HG03095 (cell line): ENCODE data around the gene UBE2L3.
"Not testable (repeated sequence)": the region's sequence is repeated elsewhere in the genome, so short reads cannot be mapped to it uniquely, and the experiment has no call there.

Experiments used
- ATAC-seq: cut with Tn5 transposase; IDR thresholded peaks from one replicate; pipeline ENCODE4 v1.9.1; 2021; ENCODE audit warnings: moderate library complexity; ENCODE audit not compliant: unreplicated experiment

Gene UBE2L3

GRCh38 chr22:21642584-21643448, 75.3 kb downstream of the UBE2L3 start:
- peak; percentile 20 for ATAC-seq

DNA sequence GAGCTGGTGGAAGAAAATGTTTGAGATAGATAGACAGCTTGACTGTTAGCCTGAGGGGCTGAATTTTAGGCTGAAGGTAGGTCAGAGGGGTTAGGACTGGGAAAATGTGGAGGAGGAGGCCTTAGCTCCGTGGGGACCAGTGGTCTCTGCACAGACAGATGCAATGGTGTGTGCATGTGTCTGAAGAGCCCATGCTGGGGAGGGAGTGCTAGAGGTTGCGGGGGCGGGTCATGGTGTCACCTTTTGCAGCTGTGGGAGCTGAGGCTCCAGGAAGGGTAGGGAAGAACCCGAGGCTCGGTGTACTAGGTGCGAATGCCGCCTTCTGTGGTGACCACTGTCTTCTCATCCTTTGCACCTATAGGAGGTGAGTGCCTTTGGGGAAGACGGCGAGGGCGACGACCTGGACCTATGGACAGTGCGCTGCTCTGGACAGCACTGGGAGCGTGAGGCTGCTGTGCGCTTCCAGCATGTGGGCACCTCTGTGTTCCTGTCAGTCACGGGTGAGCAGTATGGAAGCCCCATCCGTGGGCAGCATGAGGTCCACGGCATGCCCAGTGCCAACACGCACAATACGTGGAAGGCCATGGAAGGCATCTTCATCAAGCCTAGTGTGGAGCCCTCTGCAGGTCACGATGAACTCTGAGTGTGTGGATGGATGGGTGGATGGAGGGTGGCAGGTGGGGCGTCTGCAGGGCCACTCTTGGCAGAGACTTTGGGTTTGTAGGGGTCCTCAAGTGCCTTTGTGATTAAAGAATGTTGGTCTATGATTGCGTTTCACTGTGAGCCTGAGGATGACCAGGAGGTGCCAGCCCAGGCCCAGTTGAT, 76.2 kb downstream of the UBE2L3 start:
- ATAC-seq = no peak

DNA sequence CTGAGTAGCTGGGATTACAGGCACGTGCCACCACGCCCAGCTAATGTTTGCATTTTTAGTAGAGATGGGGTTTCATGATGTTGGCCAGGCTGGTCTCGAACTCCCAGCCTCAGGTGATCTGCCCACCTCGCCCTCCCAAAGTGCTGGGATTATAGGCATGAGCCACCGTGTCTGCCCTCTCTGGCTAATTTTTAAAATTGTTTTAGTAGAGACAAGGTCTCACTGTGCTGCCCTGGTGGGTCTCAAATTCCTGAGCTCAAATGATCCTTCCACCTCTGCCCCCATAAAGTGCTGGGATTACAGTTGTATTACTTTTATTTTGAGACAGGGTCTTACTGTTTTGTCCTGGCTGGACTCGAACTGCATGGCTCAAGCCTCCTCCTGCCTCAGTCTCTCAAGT, 78.0 kb downstream of the UBE2L3 start:
- not testable (repeated sequence) for ATAC-seq

DNA sequence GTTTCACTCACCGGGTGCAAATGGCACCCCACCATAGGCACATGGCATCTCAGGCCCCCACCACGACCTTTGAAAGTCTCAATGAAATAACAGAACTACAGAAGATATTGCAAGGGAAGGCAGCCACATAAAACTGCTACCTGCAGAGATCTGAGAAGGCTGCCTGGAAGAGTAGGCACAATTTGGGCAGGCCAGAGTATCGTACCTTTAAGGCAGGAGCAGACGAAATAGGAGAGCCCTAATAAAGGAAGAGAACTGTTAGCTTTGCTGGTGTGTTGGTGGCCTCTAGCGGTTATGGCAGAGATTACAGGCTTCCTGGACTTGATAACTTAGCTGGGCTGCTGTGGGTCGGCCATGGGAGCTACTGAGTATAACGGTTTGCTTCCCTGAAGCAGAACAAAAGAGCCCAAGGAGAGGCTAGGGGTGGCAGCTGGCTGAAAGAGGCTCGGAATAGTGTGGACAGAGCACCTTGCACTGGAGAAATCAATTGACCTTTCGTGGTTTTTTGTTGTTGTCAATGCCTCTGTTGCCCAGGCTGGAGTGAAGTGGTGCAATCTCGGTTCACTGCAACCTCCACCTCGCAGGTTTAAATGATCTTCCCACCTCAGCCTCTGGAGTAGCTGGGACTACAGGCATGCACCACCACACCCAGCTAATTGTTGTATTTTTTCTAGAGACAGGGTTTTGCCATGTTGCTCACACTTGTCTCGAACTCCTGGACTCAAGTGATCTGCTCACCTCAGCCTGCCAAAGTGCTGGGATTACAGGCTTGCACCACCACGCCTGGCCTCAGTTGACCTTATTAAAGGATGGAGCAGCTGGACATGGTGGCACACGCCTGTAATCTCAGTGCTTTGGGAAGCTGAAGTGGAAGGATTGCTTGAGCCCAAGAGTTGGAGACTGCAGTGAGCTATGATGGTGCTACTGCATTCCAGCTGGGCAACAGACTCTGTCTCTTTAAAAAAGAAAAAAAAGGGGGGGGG, 79.4 kb downstream of the UBE2L3 start:
- ATAC-seq = no peak

DNA sequence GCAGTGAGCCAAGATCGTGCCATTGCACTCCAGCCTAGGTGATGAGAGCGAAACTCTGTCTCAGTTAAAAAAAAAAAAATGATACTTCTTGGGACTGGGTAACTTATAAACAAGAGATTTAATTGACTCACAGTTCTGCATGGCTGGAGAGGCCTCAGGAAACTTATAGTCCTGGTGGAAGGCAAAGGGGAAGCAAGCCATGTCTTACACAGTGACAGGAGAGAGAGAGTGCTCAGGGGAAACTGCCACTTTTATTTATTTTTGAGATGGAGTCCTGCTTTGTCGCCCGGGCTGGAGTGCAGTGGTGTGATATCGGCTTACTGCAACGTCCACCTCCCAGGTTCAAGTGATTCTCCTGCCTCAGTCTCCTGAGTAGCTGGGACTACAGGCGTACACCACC, 82.8 kb downstream of the UBE2L3 start:
- ATAC-seq = no peak

GRCh38 chr22:21650823-21651520, 83.5 kb downstream of the UBE2L3 start:
- ATAC-seq = no peak

DNA sequence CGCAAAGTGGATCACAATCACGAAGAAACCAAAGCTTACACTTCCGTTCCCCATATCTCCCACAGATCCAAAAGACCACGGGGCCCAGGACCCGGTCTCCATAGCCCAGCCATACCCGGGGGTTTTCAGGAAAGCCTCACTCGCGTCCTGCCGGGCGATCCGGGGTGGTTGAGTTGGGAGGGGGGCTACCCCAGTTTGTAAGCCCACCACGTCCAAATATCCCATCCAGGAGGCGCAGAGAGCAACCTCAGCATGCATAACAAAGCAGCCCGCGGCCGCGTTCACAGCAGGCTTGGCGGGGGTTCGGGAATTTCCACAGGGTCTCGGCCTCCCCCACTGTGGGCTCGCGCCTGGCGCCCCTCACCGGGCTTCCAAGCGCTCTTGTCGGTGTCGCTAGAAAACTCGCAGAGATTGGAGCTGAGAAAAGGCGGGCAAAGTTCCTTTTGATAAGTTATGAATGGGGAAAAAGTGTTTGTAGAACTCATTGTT, 84.1 kb downstream of the UBE2L3 start:
- peak; percentile 26 for ATAC-seq

- peak; percentile 72 for ATAC-seq
Measured at GRCh38 chr22:21652010-21652546, 84.6 kb downstream of the UBE2L3 start.

GRCh38 chr22:21652547-21653545, 85.3 kb downstream of the UBE2L3 start:
- no peak for ATAC-seq

DNA sequence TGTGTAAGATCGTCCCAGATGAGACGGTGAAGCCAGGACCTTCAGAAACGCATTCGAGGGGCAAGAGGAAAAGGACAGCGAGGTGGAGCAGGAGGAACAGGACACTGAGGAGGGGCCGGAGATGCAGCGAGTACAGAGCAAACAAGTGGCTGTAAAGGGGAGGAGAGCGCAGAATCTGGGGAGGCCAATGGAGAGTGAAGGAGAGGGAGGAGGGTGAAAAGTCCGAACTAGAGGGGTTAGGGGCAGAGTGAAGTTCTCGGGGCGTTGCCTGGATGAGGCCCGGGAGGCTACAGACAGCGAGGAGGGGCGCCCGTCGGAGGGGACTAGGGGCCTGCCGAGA, 89.5 kb downstream of the UBE2L3 start:
- ATAC-seq = no peak

GRCh38 chr22:21657360-21658032, 90.0 kb downstream of the UBE2L3 start:
- ATAC-seq = peak; percentile 70

DNA sequence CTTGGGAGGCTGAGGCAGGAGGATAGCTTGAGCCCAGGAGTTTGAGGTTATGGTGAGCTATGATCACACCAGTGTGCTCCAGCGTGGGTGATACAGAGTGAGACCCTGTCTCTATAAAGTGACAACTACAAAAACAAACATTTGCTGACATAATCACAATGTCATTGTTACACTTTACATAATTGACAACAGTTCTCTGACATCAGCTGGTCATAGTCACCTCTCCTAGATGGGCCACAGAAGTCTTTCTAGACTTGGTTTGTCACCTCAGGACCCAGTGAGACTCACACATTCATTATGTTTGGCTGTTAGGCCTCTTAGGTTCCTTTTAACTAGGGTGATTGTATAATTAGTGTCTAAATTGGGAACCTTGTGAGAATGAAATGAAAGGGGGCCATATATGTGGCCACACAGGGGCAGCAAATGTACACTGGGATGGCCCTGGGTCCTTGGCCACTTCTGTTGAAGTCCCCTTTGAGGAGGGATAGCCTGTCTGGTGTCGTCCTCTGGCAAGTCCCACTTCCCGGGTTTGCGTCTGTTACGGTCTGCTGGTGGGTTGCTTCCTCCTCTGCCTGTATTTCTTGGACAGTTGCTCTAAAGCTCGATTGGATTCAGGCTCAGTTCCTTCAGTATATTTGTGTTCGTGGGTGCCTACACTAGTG, 92.5 kb downstream of the UBE2L3 start:
- no peak for ATAC-seq

- ATAC-seq = no peak
Measured at GRCh38 chr22:21660904-21661303, 93.4 kb downstream of the UBE2L3 start.

GRCh38 chr22:21661991-21662390, 94.5 kb downstream of the UBE2L3 start:
- ATAC-seq = no peak

- no peak for ATAC-seq
Measured at GRCh38 chr22:21663738-21664137, 96.2 kb downstream of the UBE2L3 start.

DNA sequence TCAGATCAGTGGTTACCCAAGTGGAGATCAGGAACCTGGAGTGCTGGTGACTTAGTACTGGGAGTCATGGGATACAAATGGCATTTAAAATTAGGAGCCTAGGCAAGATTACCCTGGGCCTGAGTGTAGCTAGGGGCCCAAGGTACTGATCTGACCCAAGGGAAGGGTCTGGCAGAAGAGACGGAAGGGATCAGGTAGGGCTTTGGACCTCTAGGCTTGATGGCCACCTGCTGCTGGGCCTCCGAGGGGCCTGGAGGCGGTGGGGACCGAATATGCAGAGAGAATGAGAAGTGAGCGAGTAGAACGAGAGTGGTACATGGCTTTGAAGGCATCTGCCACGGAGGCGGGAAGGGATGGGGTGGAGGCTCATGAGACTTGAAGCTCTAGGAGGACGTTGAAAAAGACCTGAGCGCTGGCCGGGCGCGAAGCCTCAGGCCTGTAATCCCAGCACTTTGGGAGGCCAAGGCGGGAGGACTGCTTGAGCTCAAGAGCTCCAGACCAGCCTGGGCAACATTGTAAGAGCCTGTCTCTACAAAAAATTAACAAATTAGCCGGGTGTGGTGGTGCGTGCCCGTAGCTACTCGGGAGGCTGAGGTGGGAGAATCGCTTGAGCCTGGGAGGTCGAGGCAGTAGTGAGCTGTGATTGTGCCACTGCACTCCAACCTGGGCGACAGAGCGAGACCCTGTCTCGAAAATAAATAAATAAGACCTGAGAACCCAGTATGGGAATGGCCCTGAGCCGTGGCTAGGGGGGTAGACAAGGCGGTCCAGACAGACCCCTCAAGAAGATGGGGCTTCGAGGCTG, 97.7 kb downstream of the UBE2L3 start:
- ATAC-seq = no peak

- ATAC-seq = no peak
Measured at GRCh38 chr22:21666786-21667185, 99.3 kb downstream of the UBE2L3 start.
